Measurements from ENCODE around the gene FTO.

Gene FTO

DNA sequence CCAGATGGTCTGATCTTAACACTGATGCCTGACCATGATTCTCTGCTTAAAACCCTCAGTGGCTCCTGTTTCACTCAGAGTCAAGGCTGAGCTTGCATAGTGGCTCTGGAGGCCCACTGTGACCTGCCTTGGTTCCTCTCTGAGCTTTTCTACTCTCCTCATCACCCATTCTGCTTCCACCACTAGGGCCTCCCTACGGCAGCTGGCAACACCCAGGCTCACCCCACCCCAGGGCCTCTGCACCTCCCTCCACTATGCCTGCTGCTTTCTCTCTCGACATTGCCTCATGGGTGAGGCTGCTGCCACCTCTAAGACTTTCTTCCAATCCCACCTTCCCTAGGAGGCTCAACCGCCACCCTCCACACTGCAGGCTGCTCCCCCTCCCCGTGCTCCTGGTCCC, 455.0 kb downstream of the FTO start:
- no peak for DNase-seq (ENCODE audit: extremely low read depth, low read depth)
- TF ChIP-seq, protein P1, sequence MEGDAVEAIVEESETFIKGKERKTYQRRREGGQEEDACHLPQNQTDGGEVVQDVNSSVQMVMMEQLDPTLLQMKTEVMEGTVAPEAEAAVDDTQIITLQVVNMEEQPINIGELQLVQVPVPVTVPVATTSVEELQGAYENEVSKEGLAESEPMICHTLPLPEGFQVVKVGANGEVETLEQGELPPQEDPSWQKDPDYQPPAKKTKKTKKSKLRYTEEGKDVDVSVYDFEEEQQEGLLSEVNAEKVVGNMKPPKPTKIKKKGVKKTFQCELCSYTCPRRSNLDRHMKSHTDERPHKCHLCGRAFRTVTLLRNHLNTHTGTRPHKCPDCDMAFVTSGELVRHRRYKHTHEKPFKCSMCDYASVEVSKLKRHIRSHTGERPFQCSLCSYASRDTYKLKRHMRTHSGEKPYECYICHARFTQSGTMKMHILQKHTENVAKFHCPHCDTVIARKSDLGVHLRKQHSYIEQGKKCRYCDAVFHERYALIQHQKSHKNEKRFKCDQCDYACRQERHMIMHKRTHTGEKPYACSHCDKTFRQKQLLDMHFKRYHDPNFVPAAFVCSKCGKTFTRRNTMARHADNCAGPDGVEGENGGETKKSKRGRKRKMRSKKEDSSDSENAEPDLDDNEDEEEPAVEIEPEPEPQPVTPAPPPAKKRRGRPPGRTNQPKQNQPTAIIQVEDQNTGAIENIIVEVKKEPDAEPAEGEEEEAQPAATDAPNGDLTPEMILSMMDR (IDR thresholded peaks at IDR 0.05; ENCODE audit: low read depth, low read length), result no peak

- DNase-seq (ENCODE audit: extremely low read depth, low read depth), result no peak
- TF ChIP-seq, protein P1 (IDR thresholded peaks at IDR 0.05; ENCODE audit: low read depth, low read length), result no peak
Observed at GRCh38 chr16:54159490-54160080, 455.6 kb downstream of the FTO start.

- TF ChIP-seq, protein P1 (IDR thresholded peaks at IDR 0.05; ENCODE audit: low read depth, low read length), result no peak
- DNase-seq (ENCODE audit: extremely low read depth, low read depth), result no peak
Observed at GRCh38 chr16:54160252-54160860, 456.4 kb downstream of the FTO start.

GRCh38 chr16:54160939-54161897, 457.3 kb downstream of the FTO start:
- TF ChIP-seq, protein P1 (IDR thresholded peaks at IDR 0.05; ENCODE audit: low read depth, low read length), result no peak

GRCh38 chr16:54163197-54163843, 459.4 kb downstream of the FTO start:
- TF ChIP-seq, protein P1 (IDR thresholded peaks at IDR 0.05; ENCODE audit: low read depth, low read length), result no peak
- DNase-seq (ENCODE audit: extremely low read depth, low read depth), result no peak

More at GRCh38 chr16:54160939-54161897, 457.3 kb downstream of the FTO start:
- no peak for DNase-seq (ENCODE audit: extremely low read depth, low read depth)

GRCh38 chr16:54164789-54165173, 460.8 kb downstream of the FTO start:
- TF ChIP-seq, protein P1 (IDR thresholded peaks at IDR 0.05; ENCODE audit: low read depth, low read length), result no peak
- DNase-seq (ENCODE audit: extremely low read depth, low read depth), result no peak
